ENCODE measurements around the gene SERPINI2. TPM values are rescaled to one million over a fixed set of nuclear protein-coding genes. Genes with fewer than 3 reads are reported as not detected.
"Not testable (repeated sequence)": the region's sequence is repeated elsewhere in the genome, so short reads cannot be mapped to it uniquely, and the experiment has no call there.

SERPINI2 gene
- total RNA-seq, 1 donor from 2014 or later = 0.70 TPM

GRCh38 chr3:167450675-167451074 is 23.2 kb downstream of the SERPINI2 start:
- no peaks in the 10 kb centered on the region for H3K9me3 Mint-ChIP-seq
- H3K4me1 Mint-ChIP-seq (ENCODE audit: unreplicated experiment) = no peaks in the 10 kb centered on the region
- H3K27me3 Mint-ChIP-seq = no peaks in the 10 kb centered on the region

DNA sequence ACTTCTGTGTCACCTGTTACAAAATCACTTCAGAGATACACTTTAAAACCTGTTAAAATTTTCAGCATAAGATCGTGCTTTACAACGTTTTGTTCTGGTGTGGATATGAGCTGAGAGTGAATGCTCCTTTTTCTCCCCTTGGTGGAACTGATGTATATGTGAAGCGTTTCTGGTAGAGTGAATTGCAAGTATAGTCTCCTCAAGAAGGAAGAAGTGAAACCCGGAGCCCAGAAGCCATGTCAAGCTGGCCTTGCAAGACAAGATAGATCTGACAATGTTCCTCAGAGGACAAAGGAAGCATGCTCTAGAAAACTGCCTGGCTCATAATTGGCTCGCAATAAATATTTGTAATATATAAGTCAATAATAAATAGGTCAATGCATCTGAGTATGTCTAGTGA is 23.6 kb downstream of the SERPINI2 start:
- no peaks in the 10 kb centered on the region for H3K9me3 Mint-ChIP-seq
- H3K4me3 Mint-ChIP-seq = no peak overlapping the region
- H3K27me3 Mint-ChIP-seq = no peaks in the 10 kb centered on the region

More at GRCh38 chr3:167450675-167451074, 23.2 kb downstream of the SERPINI2 start:
- DNase-seq (ENCODE audit: extremely low spot score, unreplicated experiment) = no peak
- no peak overlapping the region for H3K27ac Mint-ChIP-seq
- no peak overlapping the region for H3K4me3 Mint-ChIP-seq
- H3K36me3 Mint-ChIP-seq = no peaks in the 10 kb centered on the region
- no peak for TF ChIP-seq CTCF (conservative IDR thresholded peaks at IDR 0.05)

GRCh38 chr3:167445491-167445890 is 28.4 kb downstream of the SERPINI2 start:
- Mint-ChIP-seq H3K36me3 (no peaks in the 10 kb centered on the region), H3K27ac (no peak overlapping the region), H3K27me3 (no peaks in the 10 kb centered on the region), H3K4me3 (no peak overlapping the region), H3K4me1 (ENCODE audit: unreplicated experiment) (no peaks in the 10 kb centered on the region), H3K9me3 (no peaks in the 10 kb centered on the region)
- no peak for DNase-seq (ENCODE audit: extremely low spot score, unreplicated experiment)
- no peak for TF ChIP-seq CTCF (conservative IDR thresholded peaks at IDR 0.05)

More for the DNA sequence above, 23.6 kb downstream of the SERPINI2 start:
- H3K36me3 Mint-ChIP-seq = no peaks in the 10 kb centered on the region
- no peak for DNase-seq (ENCODE audit: extremely low spot score, unreplicated experiment)
- no peaks in the 10 kb centered on the region for H3K4me1 Mint-ChIP-seq (ENCODE audit: unreplicated experiment)
- no peak for TF ChIP-seq CTCF (conservative IDR thresholded peaks at IDR 0.05)
- no peak overlapping the region for H3K27ac Mint-ChIP-seq

DNA sequence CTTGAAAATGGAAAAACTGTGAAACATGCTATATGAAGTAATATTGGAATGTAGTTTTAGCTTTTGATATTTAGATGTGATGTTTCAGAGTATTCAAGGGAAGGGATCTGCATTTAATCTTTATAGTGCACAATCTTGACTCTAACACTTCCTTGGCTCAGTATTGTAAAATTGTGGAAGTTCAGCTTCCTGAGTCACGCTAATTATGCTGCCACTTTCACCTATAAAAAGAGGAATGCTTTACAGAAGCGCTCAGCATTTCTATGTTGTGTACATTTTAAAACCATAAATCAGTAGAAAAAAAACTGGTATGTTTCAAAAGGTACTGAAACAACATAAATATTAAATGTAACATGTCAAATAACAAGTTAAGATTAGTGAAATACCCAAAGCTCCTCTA is 32.6 kb downstream of the SERPINI2 start:
- Mint-ChIP-seq H3K4me3 (no peak overlapping the region), H3K27ac (no peak overlapping the region), H3K4me1 (ENCODE audit: unreplicated experiment) (no peaks in the 10 kb centered on the region), H3K36me3 (no peaks in the 10 kb centered on the region), H3K9me3 (no peaks in the 10 kb centered on the region), H3K27me3 (no peaks in the 10 kb centered on the region)
- no peak for TF ChIP-seq CTCF (conservative IDR thresholded peaks at IDR 0.05)
- DNase-seq (ENCODE audit: extremely low spot score, unreplicated experiment) = no peak

GRCh38 chr3:167437428-167438139 is 36.3 kb downstream of the SERPINI2 start:
- TF ChIP-seq CTCF (conservative IDR thresholded peaks at IDR 0.05) = no peak
- no peak for DNase-seq (ENCODE audit: extremely low spot score, unreplicated experiment)
- no peaks in the 10 kb centered on the region for H3K9me3 Mint-ChIP-seq
- no peak overlapping the region for H3K27ac Mint-ChIP-seq
- no peaks in the 10 kb centered on the region for H3K36me3 Mint-ChIP-seq
- no peaks in the 10 kb centered on the region for H3K4me1 Mint-ChIP-seq (ENCODE audit: unreplicated experiment)
- no peaks in the 10 kb centered on the region for H3K27me3 Mint-ChIP-seq
- H3K4me3 Mint-ChIP-seq = no peak overlapping the region

DNA sequence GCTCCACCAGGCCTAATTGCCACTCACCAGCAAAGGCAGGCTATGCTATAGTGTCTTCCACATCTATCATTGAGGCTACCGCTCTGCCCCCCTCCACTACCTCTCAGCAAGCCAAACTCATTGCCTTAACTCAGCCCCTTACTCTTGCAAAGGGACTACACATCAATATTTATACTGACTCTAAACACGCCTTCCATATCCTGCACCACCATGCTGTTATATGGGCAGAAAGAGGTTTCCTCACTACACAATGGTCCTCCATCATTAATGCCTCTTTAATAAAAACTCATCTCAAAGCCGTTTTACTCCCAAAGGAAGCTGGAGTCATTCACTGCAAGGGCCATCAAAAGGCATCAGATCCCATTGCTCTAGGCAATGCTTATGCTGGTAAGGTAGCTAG is 46.9 kb downstream of the SERPINI2 start:
- not testable (repeated sequence) for H3K27ac Mint-ChIP-seq; H3K9me3 Mint-ChIP-seq; H3K36me3 Mint-ChIP-seq; H3K27me3 Mint-ChIP-seq; H3K4me1 Mint-ChIP-seq (ENCODE audit: unreplicated experiment); DNase-seq (ENCODE audit: extremely low spot score, unreplicated experiment); H3K4me3 Mint-ChIP-seq

GRCh38 chr3:167422396-167422795 is 51.4 kb downstream of the SERPINI2 start:
- H3K27me3 Mint-ChIP-seq; H3K4me3 Mint-ChIP-seq; DNase-seq (ENCODE audit: extremely low spot score, unreplicated experiment); H3K27ac Mint-ChIP-seq; H3K9me3 Mint-ChIP-seq; H3K4me1 Mint-ChIP-seq (ENCODE audit: unreplicated experiment); H3K36me3 Mint-ChIP-seq: not testable (repeated sequence)

Measured in type B pancreatic cell (in vitro differentiated cells).